OCI-LY3 (cell line): ENCODE measurements around the gene PRUNE2.

Experiments
- CTCF ChIP-seq: fragments of 200-600, 300-600 bp; sonication (generic); IDR thresholded peaks from 2 replicates; pipeline ENCODE4 v1.5.1; 2014; ENCODE audit warnings: antibody characterized with exemption, low read length, low read depth
- EZH2phosphoT487 ChIP-seq: fragments of 200-600 bp; shearing (Covaris generic); IDR thresholded peaks from 2 replicates; pipeline ENCODE4 v1.6.1; 2018; ENCODE audit warnings: antibody characterized with exemption, mixed run types, low read depth

GRCh38 chr9:76657265-76657664 lies 248.6 kb downstream of the PRUNE2 start:
- TF ChIP-seq CTCF (no peak), EZH2phosphoT487 (no peak)
